SIG-M5 (cell line): ENCODE results near the gene PFKFB1.
"Not testable (repeated sequence)": the region's sequence is repeated elsewhere in the genome, so short reads cannot be mapped to it uniquely, and the experiment has no call there.

Experiments
- DNase-seq: peaks from one replicate; lab custom pipeline; 2025; lab: John Stamatoyannopoulos, UW

PFKFB1 gene

GRCh38 chrX:54992911-54993622, 921 bp downstream of the PFKFB1 start:
- no peak for DNase-seq

- no peak for DNase-seq
Observed at GRCh38 chrX:54991706-54992105, 2.3 kb downstream of the PFKFB1 start.

- DNase-seq: not testable (repeated sequence)
Observed at GRCh38 chrX:54983306-54983705, 10.7 kb downstream of the PFKFB1 start.

- DNase-seq: no peak
Observed at GRCh38 chrX:54980334-54980733, 13.7 kb downstream of the PFKFB1 start.

GRCh38 chrX:54979432-54979831, 14.6 kb downstream of the PFKFB1 start:
- no peak for DNase-seq

- no peak for DNase-seq
Observed at GRCh38 chrX:54978448-54978847, 15.5 kb downstream of the PFKFB1 start.

- DNase-seq: no peak
Observed at GRCh38 chrX:54977387-54977786, 16.6 kb downstream of the PFKFB1 start.

GRCh38 chrX:54964766-54965497, 29.1 kb downstream of the PFKFB1 start:
- DNase-seq: no peak

- DNase-seq: no peak
Observed at GRCh38 chrX:54961750-54962149, 32.2 kb downstream of the PFKFB1 start.

- no peak for DNase-seq
Observed at GRCh38 chrX:54950730-54951375, 43.1 kb downstream of the PFKFB1 start.

- no peak for DNase-seq
Observed at GRCh38 chrX:54945224-54945623, 48.8 kb downstream of the PFKFB1 start.

- no peak for DNase-seq
Observed at GRCh38 chrX:54944816-54945215, 49.2 kb downstream of the PFKFB1 start.

GRCh38 chrX:54937416-54937815, 56.6 kb downstream of the PFKFB1 start:
- no peak for DNase-seq

- DNase-seq: no peak
Observed at GRCh38 chrX:54935306-54935705, 58.7 kb downstream of the PFKFB1 start.

- no peak for DNase-seq
Observed at GRCh38 chrX:54934890-54935289, 59.1 kb downstream of the PFKFB1 start.

GRCh38 chrX:54934058-54934457, 59.9 kb downstream of the PFKFB1 start:
- no peak for DNase-seq

GRCh38 chrX:54933150-54933826, 60.7 kb downstream of the PFKFB1 start:
- no peak for DNase-seq

GRCh38 chrX:54931107-54931506, 62.9 kb downstream of the PFKFB1 start:
- DNase-seq: no peak

GRCh38 chrX:54930291-54931049, 63.5 kb downstream of the PFKFB1 start:
- DNase-seq: no peak

GRCh38 chrX:54928876-54929275, 65.1 kb downstream of the PFKFB1 start:
- DNase-seq: no peak

GRCh38 chrX:54926978-54927377, 67.0 kb downstream of the PFKFB1 start:
- DNase-seq: no peak

GRCh38 chrX:54923376-54923775, 70.6 kb downstream of the PFKFB1 start:
- DNase-seq: no peak
